ENCODE results near the gene OR6K2. TPM values are rescaled to one million over a fixed set of nuclear protein-coding genes. Genes with fewer than 3 reads are reported as not detected.
"Not testable (repeated sequence)": the region's sequence is repeated elsewhere in the genome, so short reads cannot be mapped to it uniquely, and the experiment has no call there.

The OR6K2 gene
- total and polyA plus RNA-seq, 2 experiments from 2014 or later = not detected

GRCh38 chr1:158694596-158694995 lies 5.9 kb downstream of the OR6K2 start:
- Histone ChIP-seq H3K36me3 (replicated peaks; ENCODE audit: insufficient read depth, low read depth) (no peaks in the 10 kb centered on the region), H3K4me2 (no peak overlapping the region), H2AFZ (no peak overlapping the region), H3K4me1 (ENCODE audit: insufficient read depth) (no peaks in the 10 kb centered on the region), H4K20me1 (ENCODE audit: insufficient read depth, poor library complexity, severe bottlenecking) (no peaks in the 10 kb centered on the region), H3K4me3 (no peak overlapping the region), H3K9me2 (replicated peaks; ENCODE audit: insufficient read depth) (no peaks in the 10 kb centered on the region), H3K27me3 (no peaks in the 10 kb centered on the region), H3K79me2 (no peaks in the 10 kb centered on the region), H3K27ac (no peak overlapping the region), H3K9me3 (ENCODE audit: low read depth) (no peaks in the 10 kb centered on the region)
- TF ChIP-seq EZH2phosphoT487 (IDR thresholded peaks at IDR 0.05; ENCODE audit: low read depth, severe bottlenecking, unreplicated experiment) = no peak
- TF ChIP-seq EZH2 (IDR thresholded peaks at IDR 0.05; ENCODE audit: borderline replicate concordance) = no peak
- 84% methylated on average over 2 of the region's 2 CpGs for whole genome bisulfite sequencing (ENCODE audit: low lambda C conversion rate, missing lambda C conversion rate)
- DNase-seq (ENCODE audit: low spot score) = no peak

- Histone ChIP-seq H3K4me2 (no peak overlapping the region), H3K9me2 (replicated peaks; ENCODE audit: insufficient read depth) (no peaks in the 10 kb centered on the region), H4K20me1 (ENCODE audit: insufficient read depth, poor library complexity, severe bottlenecking) (no peaks in the 10 kb centered on the region), H3K4me3 (no peak overlapping the region), H3K36me3 (replicated peaks; ENCODE audit: insufficient read depth, low read depth) (no peaks in the 10 kb centered on the region), H3K9me3 (ENCODE audit: low read depth) (no peaks in the 10 kb centered on the region), H3K4me1 (ENCODE audit: insufficient read depth) (no peaks in the 10 kb centered on the region), H3K27me3 (no peaks in the 10 kb centered on the region), H3K79me2 (no peaks in the 10 kb centered on the region), H3K27ac (no peak overlapping the region), H2AFZ (no peak overlapping the region)
- TF ChIP-seq CTCF (IDR thresholded peaks at IDR 0.05; ENCODE audit: poor library complexity) (no peak), EZH2 (IDR thresholded peaks at IDR 0.05; ENCODE audit: borderline replicate concordance) (no peak), EZH2phosphoT487 (IDR thresholded peaks at IDR 0.05; ENCODE audit: low read depth, severe bottlenecking, unreplicated experiment) (no peak)
- no peak for DNase-seq (ENCODE audit: low spot score)
Observed at GRCh38 chr1:158692356-158692755, 8.1 kb downstream of the OR6K2 start.

GRCh38 chr1:158691907-158692306 lies 8.5 kb downstream of the OR6K2 start:
- Histone ChIP-seq H3K9me3 (ENCODE audit: low read depth) (no peaks in the 10 kb centered on the region), H4K20me1 (ENCODE audit: insufficient read depth, poor library complexity, severe bottlenecking) (no peaks in the 10 kb centered on the region), H3K36me3 (replicated peaks; ENCODE audit: insufficient read depth, low read depth) (no peaks in the 10 kb centered on the region), H3K27ac (no peak overlapping the region), H2AFZ (no peak overlapping the region), H3K4me3 (no peak overlapping the region), H3K79me2 (no peaks in the 10 kb centered on the region), H3K9me2 (replicated peaks; ENCODE audit: insufficient read depth) (no peaks in the 10 kb centered on the region), H3K27me3 (no peaks in the 10 kb centered on the region), H3K4me1 (ENCODE audit: insufficient read depth) (no peaks in the 10 kb centered on the region), H3K4me2 (no peak overlapping the region)
- TF ChIP-seq EZH2phosphoT487 (IDR thresholded peaks at IDR 0.05; ENCODE audit: low read depth, severe bottlenecking, unreplicated experiment) = no peak
- no peak for TF ChIP-seq EZH2 (IDR thresholded peaks at IDR 0.05; ENCODE audit: borderline replicate concordance)
- no peak for TF ChIP-seq CTCF (IDR thresholded peaks at IDR 0.05; ENCODE audit: poor library complexity)
- DNase-seq (ENCODE audit: low spot score) = no peak

- not testable (repeated sequence) for H3K9me2 ChIP-seq (replicated peaks; ENCODE audit: insufficient read depth); H4K20me1 ChIP-seq (ENCODE audit: insufficient read depth, poor library complexity, severe bottlenecking); H3K36me3 ChIP-seq (replicated peaks; ENCODE audit: insufficient read depth, low read depth); H3K4me1 ChIP-seq (ENCODE audit: insufficient read depth); H3K27me3 ChIP-seq; H3K9me3 ChIP-seq (ENCODE audit: low read depth); H3K27ac ChIP-seq; DNase-seq (ENCODE audit: low spot score); H3K79me2 ChIP-seq; H3K4me2 ChIP-seq; H2AFZ ChIP-seq; H3K4me3 ChIP-seq
- 48% methylated on average over 1 of the region's 1 CpG for WGBS (ENCODE audit: low lambda C conversion rate, missing lambda C conversion rate)
Observed at GRCh38 chr1:158691149-158691548, 9.3 kb downstream of the OR6K2 start.

GRCh38 chr1:158689875-158690274 lies 10.6 kb downstream of the OR6K2 start:
- Histone ChIP-seq H3K9me3 (ENCODE audit: low read depth) (no peaks in the 10 kb centered on the region), H3K4me2 (no peak overlapping the region), H3K9me2 (replicated peaks; ENCODE audit: insufficient read depth) (no peaks in the 10 kb centered on the region), H3K4me3 (no peak overlapping the region), H2AFZ (no peak overlapping the region), H3K27ac (no peak overlapping the region), H4K20me1 (ENCODE audit: insufficient read depth, poor library complexity, severe bottlenecking) (no peaks in the 10 kb centered on the region), H3K36me3 (replicated peaks; ENCODE audit: insufficient read depth, low read depth) (no peaks in the 10 kb centered on the region), H3K4me1 (ENCODE audit: insufficient read depth) (no peaks in the 10 kb centered on the region), H3K27me3 (no peaks in the 10 kb centered on the region), H3K79me2 (no peaks in the 10 kb centered on the region)
- DNase-seq (ENCODE audit: low spot score) = no peak
- TF ChIP-seq EZH2phosphoT487 (IDR thresholded peaks at IDR 0.05; ENCODE audit: low read depth, severe bottlenecking, unreplicated experiment) = no peak
- no peak for TF ChIP-seq CTCF (IDR thresholded peaks at IDR 0.05; ENCODE audit: poor library complexity)
- no peak for TF ChIP-seq EZH2 (IDR thresholded peaks at IDR 0.05; ENCODE audit: borderline replicate concordance)
